HG02763 (cell line): Measurements from ENCODE around the gene COL2A1.

Experiments
- ATAC-seq: cut with Tn5 transposase; IDR thresholded peaks from one replicate; pipeline ENCODE4 v1.9.1; 2021; ENCODE audit warnings: mild to moderate bottlenecking, moderate library complexity; ENCODE audit not compliant: unreplicated experiment

COL2A1 gene

DNA sequence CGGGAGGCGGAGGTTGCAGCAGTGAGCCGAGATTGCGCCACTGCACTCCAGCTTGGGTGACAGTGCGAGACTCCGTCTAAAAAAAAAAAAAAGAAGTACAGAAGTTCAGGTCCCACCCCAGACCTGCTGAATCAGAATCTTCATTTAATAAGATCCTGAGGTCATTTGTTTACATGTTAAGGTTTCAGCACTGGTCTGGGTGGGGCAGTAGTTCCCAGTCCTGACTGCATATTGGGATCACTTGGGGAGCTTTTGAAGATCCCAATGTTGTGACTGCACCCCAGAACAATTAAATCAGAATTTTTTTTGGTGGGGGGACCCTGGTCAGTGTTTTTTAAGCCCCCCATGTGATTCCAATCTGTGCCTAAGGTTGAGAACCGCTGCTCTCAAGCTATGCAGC lies 11.7 kb upstream of the COL2A1 start:
- no peak for ATAC-seq

DNA sequence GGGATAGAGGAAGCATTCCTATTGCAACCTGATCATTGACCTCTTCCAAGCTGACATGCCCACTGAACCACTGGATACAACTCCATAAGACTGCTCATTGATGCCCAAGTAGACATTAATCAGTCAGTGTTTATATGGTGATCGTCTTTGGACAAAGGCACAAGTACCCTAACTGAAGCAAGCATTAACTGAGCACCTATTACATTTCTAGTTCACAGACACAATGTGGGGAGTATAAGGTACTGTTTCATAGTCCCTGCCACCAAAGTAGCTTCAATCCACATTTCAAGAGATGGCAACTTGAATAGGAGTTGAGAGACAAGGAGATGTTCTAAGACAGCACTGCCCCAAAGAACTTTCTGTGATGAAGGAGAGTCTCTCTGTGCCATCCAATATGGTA lies 10.9 kb upstream of the COL2A1 start:
- ATAC-seq = no peak

DNA sequence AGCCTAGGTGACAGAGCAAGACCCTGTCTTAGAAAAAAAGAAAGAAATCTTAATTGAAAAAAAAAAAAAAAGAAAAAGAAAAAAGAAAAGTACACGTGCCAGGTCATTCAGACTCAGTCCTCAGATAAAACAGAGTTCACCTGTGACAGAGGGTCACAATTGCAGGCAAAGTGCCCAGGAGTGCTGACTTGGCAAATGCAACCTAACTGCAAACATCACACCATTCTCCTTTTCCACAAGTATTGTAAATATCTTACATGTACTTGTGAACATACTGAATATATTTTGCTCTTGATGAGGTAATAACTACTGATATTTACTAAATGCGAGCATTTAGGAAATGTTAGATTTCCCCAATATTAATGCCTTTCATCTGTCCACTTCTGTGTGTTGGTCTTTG lies 9.0 kb upstream of the COL2A1 start:
- ATAC-seq = no peak

DNA sequence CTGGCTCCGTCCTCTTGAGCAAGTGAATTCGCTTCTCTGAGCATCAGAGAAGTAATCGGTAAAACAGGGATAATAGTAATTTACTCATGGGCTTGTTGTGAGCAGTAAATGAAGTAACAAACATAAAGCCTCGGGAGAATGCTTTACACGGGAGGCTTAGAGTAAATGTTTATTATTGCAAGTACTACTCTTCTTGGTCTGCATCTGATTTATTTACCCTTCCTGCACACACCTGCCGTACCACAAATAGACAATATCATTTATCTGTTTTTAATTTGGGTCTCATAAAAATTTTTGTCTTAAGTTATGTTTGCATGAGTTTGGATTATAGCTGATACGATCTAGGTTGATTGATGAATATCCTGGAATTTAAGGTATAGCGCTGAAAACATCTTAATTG lies 7.8 kb upstream of the COL2A1 start:
- no peak for ATAC-seq

DNA sequence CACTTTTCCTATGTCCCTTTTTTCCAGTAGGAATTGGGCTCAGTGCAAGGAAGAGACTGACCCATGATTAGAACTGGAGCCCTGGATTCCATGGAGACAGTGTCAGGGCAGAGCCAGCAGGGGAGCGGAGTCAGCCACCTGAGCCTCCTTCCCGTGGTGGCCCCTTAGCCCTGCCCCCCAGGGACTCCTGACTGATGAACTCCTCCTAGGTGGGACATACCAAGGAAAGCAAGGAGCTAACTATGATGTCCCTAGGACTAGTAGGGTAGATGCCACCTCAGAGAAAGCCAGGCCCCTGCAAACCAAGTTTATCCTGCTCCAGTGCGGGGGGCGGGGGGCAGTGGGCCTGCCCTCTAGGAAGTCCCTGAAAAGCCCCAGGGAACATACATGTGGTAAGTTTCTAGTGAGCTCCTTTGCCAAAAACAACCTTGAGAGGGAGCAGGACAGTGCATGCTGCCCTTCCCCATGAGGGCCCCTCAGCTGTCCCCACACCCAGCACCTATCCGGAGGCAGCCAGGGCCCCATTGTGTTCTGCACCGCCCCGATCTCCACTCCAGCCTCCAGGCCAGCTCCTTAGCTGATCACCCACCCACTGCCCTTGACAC lies 6.2 kb upstream of the COL2A1 start:
- ATAC-seq = no peak

DNA sequence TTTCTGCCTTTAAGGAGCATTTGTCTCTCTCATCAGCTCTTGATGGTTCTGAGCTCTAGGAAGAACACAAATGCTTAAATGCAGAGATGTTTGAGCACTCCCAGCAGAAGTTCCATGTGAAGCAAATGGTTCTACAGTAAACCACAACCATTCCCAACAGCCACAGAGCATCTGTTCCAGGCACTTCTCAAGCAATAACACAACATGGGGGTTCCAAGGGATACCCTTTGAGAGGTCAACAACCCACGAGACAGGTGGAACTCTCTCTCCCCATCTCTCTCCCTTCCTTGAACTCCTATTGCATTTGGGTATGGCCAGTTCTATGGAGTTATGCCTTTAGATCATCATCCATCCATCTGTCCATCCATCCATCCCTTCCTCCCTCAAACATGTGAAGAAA lies 5.2 kb upstream of the COL2A1 start:
- no peak for ATAC-seq

DNA sequence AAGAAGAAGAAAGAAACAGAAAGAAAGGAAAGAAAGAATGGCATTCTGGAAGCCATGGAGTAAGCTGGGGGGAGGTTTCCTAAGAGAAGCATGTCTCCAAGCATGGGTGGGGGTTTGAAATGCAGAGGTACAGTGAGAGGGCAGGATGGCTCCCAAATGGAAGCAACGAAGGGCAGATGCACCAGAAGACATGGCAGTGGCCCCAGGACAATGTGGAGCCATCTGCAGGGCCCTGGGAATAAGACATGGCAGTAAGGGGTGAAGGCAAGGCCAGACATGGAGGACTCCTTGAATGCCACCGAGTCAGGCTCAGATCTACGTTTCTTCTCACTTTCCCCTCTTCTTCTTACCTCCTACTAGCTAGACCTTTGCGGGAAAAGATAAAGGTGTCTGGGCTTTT lies 4.7 kb upstream of the COL2A1 start:
- no peak for ATAC-seq

DNA sequence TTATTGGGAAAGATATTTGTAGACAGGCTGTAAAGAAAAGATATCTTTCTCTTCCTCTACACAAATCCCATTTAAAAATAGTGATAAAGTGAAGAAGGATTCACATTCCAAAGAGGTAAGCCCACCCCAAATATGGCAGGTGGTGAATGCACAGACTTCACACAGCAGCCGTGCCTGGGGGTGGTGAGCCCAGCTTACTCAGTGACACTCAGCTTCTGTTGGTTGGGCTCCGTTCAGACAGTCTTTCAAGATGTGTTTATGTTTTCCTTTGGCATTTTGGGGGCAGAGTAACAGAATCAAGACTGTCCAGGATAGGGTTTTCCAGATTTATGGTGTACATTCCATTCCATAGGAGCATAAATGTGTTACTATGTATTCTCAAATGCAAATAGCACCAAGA lies 4.1 kb upstream of the COL2A1 start:
- no peak for ATAC-seq

DNA sequence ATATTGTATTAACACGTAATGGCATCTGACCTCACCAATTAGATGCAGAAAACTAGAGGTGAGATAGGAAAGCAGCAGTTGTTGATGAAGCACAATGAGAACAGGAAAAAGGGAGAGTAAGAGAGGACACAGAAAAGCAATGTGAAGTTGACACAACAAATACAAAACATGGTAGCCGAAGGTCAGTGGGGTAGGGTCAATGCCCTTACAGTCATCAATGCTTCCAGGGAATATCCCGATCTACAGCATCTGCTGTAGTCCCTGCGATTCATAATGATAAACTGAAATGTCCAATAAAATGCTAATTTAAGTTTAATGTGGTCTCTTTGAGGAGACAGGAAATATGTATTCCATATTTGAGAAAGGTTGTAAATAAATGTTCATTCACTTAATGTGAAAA lies 2.9 kb upstream of the COL2A1 start:
- no peak for ATAC-seq

DNA sequence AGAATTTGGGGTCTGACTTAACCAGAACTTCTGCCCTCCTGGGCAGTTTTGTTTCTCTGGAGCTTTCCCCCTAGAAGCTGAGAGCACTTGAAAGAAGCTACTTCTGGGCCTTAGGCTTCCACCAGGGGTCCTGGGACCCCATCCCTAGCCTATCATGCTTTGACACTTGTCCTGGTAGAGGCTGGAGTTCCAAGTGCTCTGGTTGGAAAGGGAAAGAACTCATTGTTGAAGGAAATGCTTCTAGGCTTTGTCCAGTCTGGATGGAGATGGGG lies 1.4 kb upstream of the COL2A1 start:
- ATAC-seq = no peak

DNA sequence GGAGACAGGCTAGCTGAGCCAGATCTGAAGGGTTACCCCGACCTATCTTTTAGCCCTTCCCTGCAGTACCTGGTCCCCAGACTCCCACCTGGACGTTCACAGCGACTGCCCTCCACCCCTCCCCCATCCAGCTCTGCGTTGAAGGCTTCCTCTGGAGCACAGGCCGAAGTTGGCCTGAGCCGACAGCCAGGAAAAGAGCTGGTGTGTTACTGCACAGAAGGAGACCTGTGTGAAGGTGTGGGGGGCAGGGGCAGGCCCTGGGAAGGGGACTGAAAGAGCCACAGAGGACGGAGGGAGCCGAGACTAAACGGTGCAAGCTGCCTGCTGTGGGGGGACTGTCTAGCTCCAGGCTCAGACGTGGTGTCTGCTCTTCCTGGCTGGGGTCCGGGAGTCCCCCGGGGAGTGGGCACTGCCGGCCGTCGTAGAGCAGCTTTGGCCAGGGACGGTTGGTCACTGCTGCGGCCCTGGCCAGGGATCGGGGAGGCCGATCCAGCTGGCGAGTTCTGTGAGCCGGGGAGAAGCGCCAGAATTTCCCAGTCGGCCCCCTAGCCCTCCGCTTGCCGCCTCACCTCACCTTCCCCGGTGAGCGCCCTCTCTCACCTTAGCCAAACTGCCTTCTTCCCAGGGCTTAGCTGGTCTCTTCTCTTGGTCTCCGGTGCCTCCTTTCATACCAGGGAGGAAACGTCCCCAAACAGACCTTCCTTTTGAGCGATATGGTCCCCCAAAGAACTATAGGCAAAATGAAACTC lies 899 bp upstream of the COL2A1 start:
- ATAC-seq = no peak

DNA sequence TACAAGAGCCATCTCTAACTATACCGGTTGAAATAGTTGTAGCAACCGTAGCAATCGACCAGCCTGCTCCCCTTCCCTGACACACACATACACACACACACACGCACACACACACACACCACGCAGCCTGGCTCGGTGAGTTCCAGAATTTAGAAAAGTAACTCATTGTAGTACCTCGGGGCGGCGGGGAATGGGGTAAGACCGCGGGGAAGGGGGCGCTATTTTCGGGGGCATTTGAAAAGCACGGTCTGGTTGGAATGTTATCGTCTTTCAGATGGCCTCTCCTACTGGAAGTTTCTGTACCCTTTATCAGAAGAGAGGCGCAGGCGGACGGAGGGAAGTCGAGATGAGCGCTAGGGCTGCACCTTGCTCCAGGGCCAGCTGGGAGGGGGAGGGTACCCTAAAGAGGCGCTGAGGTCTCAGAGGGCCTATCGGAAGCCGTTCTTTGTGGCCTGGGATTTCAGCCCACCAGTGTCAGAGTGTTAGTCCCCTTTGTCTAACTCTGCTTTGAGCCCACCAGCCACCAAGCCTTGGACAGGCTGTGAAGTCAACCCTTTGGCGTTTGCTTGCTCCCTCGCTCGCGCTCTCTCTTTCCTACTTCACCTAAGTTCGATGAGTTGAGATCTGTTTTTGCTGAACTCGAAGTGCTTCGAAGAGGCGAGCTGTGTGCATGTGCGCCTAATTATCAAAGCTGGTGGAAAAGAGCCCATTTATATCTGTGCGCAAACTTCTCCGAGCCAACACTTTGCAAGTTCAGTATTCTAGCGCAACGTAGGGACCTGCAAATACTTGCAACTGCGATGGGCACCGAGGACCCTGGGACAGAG lies 837 bp downstream of the COL2A1 start:
- ATAC-seq = no peak

DNA sequence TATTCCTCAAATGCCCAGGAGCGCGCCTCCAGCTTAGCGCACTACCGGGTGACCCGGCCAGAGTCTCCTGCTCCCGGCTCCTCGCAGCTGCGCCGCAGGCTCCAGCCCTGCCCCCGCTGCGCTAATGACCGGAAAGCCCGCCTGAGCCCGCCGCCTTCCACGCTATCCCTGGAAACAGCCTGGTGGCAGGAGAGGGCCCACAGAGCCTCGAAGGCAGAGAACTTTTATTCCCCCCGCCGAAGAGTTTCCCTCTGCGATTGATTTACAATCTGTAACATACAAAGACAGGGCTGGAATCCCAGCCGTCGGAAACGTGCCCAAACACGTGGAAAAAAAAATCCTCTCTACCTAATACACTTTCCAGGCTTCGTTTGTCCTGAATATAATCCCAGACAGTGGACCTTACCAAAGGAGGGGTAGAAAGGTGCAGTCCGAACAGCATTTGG lies 1.5 kb downstream of the COL2A1 start:
- ATAC-seq = no peak

DNA sequence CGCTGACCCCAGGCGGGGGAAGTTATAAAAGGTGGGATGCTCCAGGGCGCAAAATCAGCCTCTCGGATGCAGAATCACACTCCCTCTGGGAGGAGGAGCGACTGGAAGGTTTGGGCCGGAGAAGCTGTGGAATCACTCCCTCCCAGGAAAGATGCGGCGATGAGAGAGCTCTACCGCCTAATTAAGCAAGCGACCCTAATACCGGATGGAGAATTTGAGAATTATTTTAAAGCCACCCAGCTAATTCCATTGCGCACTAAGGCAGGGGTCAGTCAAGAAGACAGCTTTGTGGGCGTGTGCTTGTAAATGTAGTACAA lies 1.9 kb downstream of the COL2A1 start:
- ATAC-seq = no peak

DNA sequence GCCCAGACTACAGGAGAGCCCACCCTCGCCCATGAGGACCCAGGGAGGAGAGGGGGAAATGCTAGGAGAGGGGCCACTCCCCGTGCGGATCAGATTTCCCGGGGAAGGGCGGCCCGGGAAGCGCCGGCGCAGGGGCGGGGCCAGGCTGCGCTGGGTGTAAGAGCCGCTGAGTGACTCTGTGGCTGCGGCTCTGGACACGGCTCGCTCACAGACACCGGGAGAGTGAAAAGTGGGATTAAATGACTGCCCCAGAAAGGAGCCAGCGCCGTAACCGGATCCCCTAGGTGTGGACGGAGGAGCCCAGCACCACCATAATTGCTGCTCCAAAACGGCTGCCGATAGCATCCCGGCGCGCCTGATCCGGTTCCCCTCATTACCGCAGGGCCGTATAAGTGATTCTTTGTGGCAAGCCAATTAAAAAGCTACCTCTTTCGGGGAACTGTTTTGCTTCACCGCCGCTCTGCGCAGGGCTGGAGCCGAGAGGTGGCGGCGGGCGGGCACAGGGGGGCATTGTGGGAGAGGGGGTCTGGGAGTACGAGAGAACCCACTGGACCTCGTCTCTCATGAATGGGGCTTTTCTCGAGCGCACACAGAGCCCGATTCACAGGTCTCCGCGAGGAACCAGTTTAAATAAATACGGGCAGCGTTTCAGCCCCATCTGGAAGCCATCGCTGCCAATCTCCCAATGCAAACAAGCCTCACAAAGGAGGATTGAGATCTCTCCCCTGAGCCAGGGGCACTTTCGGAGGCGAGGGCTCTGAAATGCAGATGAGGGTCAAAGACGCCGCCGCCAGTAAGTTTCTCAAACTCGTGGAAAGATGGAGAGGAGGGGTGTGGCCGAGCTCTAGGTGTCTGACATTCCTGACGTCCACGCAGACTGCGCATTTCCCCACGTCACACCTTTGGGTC lies 2.5 kb downstream of the COL2A1 start:
- ATAC-seq = no peak

DNA sequence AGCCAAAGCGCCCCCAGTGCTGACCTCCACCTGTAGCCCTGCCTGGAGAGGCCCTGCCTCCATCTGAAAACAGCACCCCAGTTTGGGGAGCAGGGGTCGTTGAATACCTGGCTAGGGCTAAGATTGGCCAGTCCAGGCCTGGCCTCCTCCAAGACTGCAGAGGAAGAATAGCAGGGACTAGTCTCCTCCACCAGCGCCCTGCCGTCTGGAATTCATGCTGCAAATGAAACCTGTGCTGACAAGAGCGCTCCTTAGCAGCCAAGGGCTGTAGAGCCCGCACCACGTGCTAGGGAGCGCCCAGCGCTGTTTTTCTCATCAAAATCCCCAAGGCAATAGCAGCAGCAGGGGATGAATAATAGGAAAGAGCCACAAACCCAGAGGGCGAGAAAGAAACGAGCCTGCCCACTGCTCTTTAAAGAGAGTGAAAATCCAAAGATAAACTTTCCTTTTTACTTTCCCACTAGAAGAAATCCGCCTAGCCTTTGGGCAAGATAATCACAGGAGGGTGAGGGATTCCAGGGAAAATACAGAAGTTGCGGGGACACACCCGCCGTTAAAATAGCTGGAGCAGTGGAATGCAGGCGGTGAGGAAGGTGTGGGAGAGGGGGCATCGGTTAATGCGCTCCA lies 3.3 kb downstream of the COL2A1 start:
- no peak for ATAC-seq

DNA sequence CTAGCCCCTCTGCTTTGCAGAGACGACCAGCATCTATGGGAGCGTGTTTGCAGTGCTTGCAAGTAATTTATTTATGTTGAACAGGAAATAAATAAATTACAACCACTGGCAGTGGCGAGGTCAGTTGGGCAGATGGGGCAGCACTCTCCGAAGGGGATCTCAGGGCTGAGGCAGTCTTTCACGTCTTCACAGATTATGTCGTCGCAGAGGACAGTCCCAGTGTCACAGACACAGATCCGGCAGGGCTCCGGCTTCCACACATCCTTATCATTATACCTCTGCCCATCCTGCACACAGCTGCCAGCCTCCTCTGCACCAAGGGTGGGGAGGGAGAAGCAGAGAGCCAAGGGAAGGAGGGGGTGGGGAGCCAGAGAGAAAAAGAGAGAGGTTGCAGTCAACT lies 4.5 kb downstream of the COL2A1 start:
- no peak for ATAC-seq

DNA sequence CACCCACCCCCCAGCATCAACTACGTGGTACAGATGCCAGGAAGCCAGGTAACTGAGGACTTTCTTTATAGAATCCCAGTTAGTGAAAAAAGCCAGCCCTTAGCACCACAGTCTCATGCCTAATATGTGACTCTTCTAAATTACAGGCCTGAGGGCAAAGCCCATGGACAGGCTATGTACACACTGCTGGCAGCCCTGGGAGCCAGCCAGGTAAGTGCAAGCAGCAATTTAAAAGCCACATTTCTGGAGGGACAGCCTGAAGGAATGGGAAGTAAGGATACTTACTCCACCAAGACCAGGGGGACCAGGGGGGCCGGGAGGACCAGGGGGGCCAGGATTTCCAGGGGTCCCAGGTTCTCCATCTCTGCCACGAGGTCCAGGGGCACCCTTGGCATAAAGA lies 7.0 kb downstream of the COL2A1 start:
- no peak for ATAC-seq

DNA sequence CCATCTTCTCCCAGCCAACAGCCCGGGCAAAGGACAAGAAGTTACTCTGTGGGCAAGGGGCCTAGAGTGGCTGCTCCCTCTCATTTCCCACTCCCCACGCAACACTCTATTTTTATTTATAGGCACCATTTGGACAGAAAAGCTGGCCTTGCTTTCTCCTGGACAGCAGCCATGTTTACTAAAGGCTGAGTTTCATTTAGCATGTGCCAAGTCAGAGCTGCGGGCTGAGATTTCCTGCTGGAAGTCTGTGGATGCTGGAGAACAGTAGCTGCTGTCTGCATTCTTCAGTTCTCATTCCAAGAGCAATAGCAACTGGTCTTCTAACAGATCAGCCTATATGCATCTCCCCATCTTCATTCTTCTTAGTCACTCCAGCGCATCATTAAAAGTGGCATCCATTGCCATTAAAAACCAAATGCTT lies 8.3 kb downstream of the COL2A1 start:
- ATAC-seq = no peak

DNA sequence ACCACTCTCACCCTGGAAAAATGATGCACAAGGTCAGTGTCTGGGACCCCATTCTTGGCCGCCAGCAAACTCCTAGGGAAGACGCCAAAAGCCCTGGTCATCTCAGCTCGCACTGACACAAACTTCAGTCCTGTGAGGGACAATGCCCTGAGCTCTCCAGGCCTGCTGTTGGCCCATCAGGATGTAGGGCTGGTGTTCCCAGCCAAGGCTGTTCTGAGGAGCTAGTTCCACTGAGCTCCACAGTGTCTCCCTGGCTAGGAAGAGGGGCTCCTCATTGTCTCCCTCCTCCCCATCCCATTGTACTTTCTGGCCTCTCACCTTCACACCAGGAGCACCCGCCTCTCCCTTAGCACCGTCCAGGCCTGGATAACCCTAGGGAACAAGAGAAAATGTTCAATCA lies 10.8 kb downstream of the COL2A1 start:
- no peak for ATAC-seq

DNA sequence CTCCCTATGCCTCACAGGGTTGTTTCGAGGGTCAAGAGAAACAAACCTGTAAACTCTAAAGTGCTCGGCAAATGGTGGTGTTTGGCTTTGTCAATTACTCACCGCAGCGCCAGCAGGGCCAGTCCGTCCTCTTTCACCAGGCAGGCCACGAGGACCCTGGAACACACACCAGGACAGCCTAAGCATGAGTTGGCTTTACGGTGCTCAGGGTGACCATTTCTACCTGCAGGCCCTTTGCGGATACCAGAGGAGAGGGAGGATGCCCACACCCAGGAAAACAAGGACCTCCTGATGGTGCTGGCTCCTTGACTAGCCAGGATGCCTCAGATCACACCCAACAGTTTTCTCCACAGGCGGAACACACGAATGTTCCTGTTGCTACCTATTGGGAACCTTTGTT lies 11.5 kb downstream of the COL2A1 start:
- no peak for ATAC-seq
